Measurements from ENCODE around the gene FASN. TPM values are rescaled to one million over a fixed set of nuclear protein-coding genes. Genes with fewer than 3 reads are reported as not detected.

Gene FASN
- total and polyA plus RNA-seq, 2 of the 13 experiments (the other 11 are each of a cell fraction or from before 2014, with no cell fraction given): 51.7 to 101 TPM

DNA sequence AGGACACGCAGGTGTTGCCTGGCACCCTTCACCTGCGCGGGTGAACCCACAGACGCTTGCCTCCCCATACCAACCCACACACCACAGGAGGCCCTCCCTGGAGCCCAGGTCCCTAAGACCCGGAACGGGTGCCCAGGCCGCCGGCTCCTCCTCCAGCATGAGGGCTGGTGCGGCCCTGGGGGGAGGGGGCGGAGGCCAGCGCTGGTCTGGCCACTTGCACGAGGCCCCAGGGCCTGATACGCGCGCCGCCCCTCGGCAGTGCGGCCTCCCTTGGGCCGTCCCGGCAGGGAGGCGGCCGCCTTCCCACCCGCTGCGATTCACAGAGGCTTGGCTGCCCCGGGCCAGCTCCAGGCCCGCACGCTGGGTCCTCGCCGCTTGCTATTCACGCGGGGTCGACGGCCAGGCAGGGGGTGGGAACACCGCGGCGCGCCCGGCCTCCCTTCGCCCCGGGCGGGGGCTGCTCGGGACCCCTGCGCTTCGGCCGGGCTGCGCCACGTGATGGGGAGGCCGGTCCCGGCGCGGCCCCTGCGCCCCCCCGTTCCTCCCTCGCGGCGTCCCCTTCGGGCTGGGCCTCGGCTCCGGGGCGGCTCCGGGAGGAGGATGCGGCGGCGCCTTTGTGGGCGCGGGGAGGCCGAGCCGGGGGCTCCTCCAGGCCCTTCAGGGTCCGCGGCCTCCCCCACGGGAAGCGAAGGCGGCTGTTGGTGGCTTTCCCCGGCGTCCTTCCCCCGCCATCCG is 685 bp downstream of the FASN start (continued):
- TF ChIP-seq, protein P1, sequence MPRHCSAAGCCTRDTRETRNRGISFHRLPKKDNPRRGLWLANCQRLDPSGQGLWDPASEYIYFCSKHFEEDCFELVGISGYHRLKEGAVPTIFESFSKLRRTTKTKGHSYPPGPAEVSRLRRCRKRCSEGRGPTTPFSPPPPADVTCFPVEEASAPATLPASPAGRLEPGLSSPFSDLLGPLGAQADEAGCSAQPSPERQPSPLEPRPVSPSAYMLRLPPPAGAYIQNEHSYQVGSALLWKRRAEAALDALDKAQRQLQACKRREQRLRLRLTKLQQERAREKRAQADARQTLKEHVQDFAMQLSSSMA (CRISPR knock-in tag; IDR thresholded peaks at IDR 0.05): no peak
- no peak for TF ChIP-seq THYN1 (CRISPR knock-in tag; IDR thresholded peaks at IDR 0.05; ENCODE audit: borderline replicate concordance, low read depth)
- no peak for TF ChIP-seq RFX3 (CRISPR knock-in tag; IDR thresholded peaks at IDR 0.05)
- TF ChIP-seq, protein P2, sequence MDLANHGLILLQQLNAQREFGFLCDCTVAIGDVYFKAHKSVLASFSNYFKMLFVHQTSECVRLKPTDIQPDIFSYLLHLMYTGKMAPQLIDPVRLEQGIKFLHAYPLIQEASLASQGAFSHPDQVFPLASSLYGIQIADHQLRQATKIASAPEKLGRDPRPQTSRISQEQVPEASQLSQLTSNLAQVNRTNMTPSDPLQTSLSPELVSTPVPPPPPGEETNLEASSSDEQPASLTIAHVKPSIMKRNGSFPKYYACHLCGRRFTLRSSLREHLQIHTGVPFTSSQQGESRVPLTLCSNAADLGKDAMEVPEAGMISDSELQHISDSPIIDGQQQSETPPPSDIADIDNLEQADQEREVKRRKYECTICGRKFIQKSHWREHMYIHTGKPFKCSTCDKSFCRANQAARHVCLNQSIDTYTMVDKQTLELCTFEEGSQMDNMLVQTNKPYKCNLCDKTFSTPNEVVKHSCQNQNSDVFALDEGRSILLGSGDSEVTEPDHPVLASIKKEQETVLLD (CRISPR knock-in tag; IDR thresholded peaks at IDR 0.05; ENCODE audit: low read depth): no peak; the same call in 1 of the 2 replicates
- TF ChIP-seq ZBTB1 (CRISPR knock-in tag; IDR thresholded peaks at IDR 0.05; ENCODE audit: borderline replicate concordance): no peak
- peak; percentile 52; the same call in 1 of the 2 replicates for TF ChIP-seq ZFY (CRISPR knock-in tag; IDR thresholded peaks at IDR 0.05)
- TF ChIP-seq, protein P3, sequence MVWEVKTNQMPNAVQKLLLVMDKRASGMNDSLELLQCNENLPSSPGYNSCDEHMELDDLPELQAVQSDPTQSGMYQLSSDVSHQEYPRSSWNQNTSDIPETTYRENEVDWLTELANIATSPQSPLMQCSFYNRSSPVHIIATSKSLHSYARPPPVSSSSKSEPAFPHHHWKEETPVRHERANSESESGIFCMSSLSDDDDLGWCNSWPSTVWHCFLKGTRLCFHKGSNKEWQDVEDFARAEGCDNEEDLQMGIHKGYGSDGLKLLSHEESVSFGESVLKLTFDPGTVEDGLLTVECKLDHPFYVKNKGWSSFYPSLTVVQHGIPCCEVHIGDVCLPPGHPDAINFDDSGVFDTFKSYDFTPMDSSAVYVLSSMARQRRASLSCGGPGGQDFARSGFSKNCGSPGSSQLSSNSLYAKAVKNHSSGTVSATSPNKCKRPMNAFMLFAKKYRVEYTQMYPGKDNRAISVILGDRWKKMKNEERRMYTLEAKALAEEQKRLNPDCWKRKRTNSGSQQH (CRISPR knock-in tag; IDR thresholded peaks at IDR 0.05; ENCODE audit: low read depth): no peak
- TF ChIP-seq NR2F2 (IDR thresholded peaks at IDR 0.05; ENCODE audit: borderline replicate concordance, low read depth): no peak
- TF ChIP-seq TBP (CRISPR knock-in tag; IDR thresholded peaks at IDR 0.05): no peak
- TF ChIP-seq, protein P4, sequence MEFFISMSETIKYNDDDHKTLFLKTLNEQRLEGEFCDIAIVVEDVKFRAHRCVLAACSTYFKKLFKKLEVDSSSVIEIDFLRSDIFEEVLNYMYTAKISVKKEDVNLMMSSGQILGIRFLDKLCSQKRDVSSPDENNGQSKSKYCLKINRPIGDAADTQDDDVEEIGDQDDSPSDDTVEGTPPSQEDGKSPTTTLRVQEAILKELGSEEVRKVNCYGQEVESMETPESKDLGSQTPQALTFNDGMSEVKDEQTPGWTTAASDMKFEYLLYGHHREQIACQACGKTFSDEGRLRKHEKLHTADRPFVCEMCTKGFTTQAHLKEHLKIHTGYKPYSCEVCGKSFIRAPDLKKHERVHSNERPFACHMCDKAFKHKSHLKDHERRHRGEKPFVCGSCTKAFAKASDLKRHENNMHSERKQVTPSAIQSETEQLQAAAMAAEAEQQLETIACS (CRISPR knock-in tag; IDR thresholded peaks at IDR 0.05): no peak
- TF ChIP-seq CREB1 (IDR thresholded peaks at IDR 0.05): no peak
- TF ChIP-seq CREB1 (CRISPR knock-in tag; IDR thresholded peaks at IDR 0.05): no peak
- no peak for TF ChIP-seq ZNF124 (CRISPR knock-in tag; IDR thresholded peaks at IDR 0.05)
- TF ChIP-seq AHR (CRISPR knock-in tag; IDR thresholded peaks at IDR 0.05): no peak
- TF ChIP-seq ZSCAN29 (CRISPR knock-in tag; conservative IDR thresholded peaks at IDR 0.05): no peak
- no peak; the same call in 1 of the 2 replicates for TF ChIP-seq GABPB1 (CRISPR knock-in tag; IDR thresholded peaks at IDR 0.05)
- no peak for TF ChIP-seq KMT2B (CRISPR knock-in tag; IDR thresholded peaks at IDR 0.05)
- TF ChIP-seq MIER3 (CRISPR knock-in tag; IDR thresholded peaks at IDR 0.05; ENCODE audit: borderline replicate concordance): no peak
- no peak for TF ChIP-seq TOE1 (CRISPR knock-in tag; IDR thresholded peaks at IDR 0.05)
- TF ChIP-seq, protein P5, sequence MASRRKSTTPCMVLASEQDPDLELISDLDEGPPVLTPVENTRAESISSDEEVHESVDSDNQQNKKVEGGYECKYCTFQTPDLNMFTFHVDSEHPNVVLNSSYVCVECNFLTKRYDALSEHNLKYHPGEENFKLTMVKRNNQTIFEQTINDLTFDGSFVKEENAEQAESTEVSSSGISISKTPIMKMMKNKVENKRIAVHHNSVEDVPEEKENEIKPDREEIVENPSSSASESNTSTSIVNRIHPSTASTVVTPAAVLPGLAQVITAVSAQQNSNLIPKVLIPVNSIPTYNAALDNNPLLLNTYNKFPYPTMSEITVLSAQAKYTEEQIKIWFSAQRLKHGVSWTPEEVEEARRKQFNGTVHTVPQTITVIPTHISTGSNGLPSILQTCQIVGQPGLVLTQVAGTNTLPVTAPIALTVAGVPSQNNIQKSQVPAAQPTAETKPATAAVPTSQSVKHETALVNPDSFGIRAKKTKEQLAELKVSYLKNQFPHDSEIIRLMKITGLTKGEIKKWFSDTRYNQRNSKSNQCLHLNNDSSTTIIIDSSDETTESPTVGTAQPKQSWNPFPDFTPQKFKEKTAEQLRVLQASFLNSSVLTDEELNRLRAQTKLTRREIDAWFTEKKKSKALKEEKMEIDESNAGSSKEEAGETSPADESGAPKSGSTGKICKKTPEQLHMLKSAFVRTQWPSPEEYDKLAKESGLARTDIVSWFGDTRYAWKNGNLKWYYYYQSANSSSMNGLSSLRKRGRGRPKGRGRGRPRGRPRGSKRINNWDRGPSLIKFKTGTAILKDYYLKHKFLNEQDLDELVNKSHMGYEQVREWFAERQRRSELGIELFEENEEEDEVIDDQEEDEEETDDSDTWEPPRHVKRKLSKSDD (CRISPR knock-in tag; IDR thresholded peaks at IDR 0.05; ENCODE audit: low read depth): no peak
- no peak for TF ChIP-seq SP1 (IDR thresholded peaks at IDR 0.05)
- no peak for TF ChIP-seq SP1 (CRISPR knock-in tag; IDR thresholded peaks at IDR 0.05)
- no peak for TF ChIP-seq MED13 (CRISPR knock-in tag; IDR thresholded peaks at IDR 0.05)
- TF ChIP-seq NFRKB (IDR thresholded peaks at IDR 0.05): no peak
- no peak for TF ChIP-seq MTF1 (CRISPR knock-in tag; IDR thresholded peaks at IDR 0.05)

Data from HepG2 (cell line).